Nucleus accumbens (tissue), 56 donors: Measurements from ENCODE around the gene CEP72.
"Not testable (repeated sequence)": the region's sequence is repeated elsewhere in the genome, so short reads cannot be mapped to it uniquely, and the experiment has no call there.

Source experiments
- DNase-seq, 56 donors: peaks; one replicate each; lab custom pipeline; 2025; lab: John Stamatoyannopoulos, UW

Gene CEP72

GRCh38 chr5:579746-580366 is 32.3 kb upstream of the CEP72 start:
- DNase-seq: no peak

GRCh38 chr5:580436-580835 is 31.7 kb upstream of the CEP72 start:
- no peak for DNase-seq

DNA sequence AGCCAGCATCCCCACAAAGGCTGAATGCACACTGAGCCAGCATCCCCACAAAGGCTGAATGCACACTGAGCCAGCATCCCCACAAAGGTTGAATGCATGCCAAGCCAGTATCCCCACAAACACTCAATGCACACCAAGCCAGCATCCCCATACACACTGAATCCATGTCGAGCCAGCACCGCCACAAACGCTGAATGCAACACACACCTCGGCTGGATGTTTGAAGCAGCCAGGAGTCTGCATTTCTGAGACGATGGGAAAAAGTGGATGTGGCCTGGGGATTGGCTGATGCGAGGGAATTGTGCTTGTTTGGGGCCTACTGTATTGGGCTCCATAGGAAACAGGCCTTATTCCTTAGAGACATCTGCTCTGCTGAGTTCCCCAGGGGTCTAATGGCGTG is 30.9 kb upstream of the CEP72 start:
- no peak for DNase-seq

DNA sequence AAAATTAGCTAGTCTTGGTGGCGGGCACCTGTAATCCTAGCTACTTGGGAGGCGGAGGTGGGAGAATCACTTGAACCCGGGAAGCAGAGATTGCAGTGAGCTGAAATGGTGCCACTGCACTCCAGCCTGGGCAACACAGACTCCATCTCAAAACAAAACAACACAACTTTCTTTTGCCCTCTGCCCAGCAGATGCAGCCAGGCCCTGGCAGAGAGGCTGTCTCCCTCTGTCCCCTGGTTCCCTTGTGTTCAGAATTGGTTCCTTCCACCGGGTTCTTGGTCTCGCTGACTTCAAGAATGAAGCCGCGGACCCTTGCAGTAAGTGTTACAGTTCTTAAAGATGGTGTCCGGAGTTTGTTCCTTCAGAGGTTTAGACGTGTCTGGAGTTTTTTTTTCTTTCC is 30.2 kb upstream of the CEP72 start:
- DNase-seq: no peak

DNA sequence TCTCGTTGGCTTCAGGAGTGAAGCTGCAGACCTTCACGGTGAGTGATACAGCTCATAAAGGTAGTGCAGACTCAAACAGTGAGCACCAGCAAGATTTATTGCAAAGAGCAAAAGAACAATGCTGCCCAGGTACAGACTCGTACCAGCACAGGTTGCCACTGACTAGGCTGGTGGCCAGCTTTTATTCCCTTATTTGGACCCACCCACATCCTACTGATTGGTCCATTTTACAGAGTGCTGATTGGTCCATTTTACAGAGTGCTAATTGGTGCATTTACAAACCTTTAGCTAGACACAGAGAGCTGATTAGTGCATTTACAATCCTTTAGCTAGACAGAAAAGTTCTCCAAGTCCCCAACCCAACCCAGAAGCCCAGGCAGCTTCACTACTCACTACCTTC is 29.7 kb upstream of the CEP72 start:
- not testable (repeated sequence) for DNase-seq

DNA sequence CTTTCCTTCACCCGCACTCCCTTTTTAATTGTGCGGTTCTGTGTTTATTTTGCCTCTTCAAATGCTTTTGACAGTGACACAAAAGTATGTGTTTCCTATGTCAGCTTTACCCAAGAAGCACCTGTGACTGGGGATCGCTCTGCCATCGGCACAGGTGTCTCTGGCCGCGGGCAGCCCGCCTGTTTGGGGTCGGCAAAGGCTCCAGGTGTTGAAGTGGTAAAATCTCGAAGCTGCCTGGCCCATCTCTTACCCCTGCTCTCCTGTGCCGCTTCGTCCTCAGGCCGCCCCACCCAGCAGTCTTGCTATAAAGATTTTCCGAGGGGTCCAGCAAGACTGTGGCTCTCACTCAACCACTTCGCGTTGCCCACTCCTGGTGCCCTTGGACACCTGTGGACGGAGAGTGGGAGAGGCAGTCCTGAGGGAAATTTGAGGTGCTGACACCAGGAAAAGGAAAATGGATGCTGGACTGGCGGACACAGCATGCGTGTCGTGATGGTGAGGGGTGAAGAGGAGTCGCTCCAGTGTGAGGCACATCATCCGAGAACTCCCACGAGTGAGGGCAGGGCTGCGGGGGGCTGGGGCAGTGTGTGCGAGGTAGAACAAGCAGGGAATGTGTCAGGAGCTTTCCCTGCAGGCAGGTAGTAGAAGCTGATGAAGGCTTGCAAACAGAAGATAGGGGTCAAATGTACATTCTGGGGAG is 29.1 kb upstream of the CEP72 start:
- DNase-seq: no peak

DNA sequence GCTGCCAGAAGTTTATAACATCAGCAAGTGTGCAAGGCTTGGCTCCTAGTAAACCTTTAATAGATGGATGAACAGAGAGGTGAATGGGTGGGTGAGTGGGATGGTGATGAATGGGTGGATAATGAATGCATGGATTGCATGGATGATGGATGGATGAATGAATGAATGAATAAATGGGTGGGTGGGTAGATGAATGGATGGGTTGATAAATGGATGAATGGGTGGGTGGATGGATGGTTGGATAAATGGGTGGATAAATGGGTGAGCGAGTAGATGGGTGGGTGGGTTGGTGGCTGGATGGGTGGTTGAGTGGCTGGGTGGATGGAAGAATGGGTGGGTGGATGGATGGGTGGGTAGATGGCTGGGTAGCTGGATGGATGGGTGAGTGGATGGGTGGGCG is 28.5 kb upstream of the CEP72 start:
- no peak for DNase-seq

DNA sequence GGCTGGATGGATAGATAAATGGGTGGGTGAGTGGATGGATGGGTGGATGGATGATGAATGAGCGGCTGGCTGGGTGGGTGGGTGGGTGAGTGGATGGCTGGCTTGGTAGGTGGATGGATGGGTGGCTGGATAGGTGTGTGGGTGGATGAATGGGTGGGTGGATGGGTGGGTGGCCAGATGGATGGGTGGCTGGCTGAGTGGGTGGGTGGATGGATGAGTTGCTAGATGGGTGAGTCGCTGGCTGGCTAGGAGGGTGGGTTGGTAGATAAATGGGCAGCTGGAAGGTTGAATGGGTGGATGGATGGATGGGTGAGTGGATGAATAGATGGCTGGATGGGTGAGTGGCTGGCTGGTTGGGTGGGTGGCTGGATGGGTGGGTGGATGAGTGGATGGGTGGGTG is 27.9 kb upstream of the CEP72 start:
- DNase-seq: no peak

GRCh38 chr5:584846-585245 is 27.3 kb upstream of the CEP72 start:
- no peak for DNase-seq

- DNase-seq: no peak
Observed at GRCh38 chr5:585556-585955, 26.6 kb upstream of the CEP72 start.

DNA sequence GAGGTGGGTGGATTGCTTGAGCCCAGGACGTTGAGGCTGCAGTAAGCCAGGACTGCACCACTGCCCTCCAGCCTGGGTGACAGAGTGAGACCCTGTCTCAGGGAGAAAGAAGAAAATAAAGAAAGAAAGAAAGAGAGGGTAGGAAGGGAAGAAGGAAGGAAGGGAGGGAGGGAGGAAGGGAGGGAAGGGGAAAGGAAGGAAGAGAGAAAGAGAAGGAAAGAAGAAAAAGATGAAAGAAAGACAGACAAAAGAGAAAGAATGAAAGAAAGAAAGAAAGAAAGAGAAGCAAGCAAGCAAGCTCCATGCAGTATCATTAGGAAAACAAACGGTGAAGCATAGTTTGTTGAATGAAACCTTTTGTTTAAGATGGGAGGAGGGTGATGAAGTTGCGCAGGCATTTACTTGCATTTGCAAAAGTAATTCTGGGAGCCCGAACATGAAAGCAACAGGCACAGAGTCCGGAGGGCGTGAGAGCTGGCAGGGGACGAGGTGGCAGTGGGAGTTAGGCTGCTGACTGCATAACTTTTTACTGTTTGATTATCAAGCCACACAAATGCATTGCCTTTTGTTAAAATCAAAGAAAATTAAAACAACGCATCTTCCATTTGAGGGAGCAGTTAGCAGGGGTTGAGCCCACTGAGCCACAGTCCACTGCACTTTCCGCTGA is 26.0 kb upstream of the CEP72 start:
- no peak for DNase-seq

GRCh38 chr5:586751-587285 is 25.3 kb upstream of the CEP72 start:
- DNase-seq: no peak

DNA sequence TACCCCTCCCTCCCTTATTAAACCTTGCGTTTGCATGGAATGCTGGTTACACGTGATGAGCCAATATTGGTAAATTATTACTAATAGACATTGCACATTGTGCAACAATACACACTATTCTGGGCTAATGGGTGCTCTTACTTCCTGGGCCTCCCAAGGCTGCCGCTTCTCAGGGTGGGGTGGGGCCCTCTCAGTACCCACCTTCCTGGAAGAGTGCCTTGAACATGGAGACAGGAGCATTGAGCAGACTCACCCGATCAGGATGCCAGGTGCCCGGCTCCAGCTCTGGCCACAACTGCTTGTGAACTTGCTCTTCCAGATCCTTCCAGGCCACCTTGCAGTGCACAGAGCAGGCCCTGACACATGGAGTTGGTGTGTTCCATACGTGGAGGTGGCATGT is 24.7 kb upstream of the CEP72 start:
- DNase-seq: no peak

DNA sequence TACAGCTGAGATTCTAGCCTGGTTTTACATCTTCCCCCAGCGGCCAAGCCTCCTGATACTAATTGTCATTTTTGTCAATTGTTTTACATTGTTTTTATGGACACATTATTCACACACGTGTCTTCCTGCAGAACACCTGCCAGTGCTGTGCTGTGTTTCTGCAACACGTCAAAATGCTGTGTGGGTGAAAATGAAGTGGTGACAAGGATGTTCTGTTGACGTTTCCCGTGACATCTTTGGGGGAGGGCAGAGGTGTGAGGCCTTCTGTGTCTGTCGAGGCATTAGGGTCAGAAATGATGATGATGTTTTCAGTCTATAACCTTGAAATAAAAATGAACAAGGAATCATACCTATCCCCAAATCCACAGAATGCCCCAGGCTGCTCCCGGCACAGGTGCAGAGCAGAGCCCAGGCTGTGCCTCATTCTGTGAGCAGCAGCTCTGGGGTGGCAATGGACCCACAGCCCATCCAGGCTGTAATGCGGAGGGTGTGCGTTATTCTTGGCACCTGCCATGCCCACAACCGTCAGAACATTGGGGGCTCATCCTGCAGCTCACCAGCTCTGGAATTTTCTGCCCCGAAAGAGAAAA is 23.6 kb upstream of the CEP72 start:
- no peak for DNase-seq

- no peak for DNase-seq
Observed at GRCh38 chr5:589173-589572, 23.0 kb upstream of the CEP72 start.

DNA sequence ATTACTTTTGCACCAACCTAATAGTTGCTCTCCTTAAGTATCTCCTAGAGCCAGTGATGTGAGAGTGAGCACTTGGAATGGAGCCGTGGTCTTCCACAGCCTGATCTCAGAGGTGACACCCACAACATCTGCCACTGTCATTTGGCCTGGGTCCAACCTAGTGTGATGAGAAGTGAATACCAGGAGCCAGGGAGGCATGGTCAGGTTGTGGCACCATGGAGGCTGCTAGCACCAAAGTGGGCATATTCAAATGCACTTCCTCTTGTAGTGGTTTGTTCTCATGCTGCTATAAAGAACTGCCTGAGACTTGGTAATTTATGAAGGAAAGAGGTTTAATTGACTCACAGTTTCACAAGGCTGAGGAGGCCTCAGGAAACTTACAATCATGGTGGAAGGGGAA is 22.6 kb upstream of the CEP72 start:
- no peak for DNase-seq

- no peak for DNase-seq
Observed at GRCh38 chr5:590346-590745, 21.8 kb upstream of the CEP72 start.

GRCh38 chr5:591746-592145 is 20.4 kb upstream of the CEP72 start:
- no peak for DNase-seq

DNA sequence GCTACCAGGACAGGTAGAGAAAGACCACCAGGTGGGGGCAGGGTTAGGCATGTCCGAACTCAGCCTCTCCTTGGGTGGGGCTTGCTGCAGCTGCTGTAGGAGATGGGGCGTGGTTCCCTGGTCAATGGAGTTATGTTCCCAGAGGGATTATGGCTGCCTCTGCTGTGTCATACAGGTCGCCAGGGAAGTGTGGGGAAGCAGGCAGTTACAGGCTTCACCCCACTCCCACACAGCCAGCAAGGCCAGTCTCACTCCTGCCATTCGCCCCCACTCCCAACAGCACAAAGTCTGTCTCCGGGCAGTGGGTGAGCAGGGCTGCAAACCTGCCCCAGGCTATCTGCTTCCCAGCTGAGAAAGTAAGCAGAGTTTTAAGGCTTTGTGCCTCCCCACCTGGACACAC is 20.0 kb upstream of the CEP72 start:
- no peak for DNase-seq

DNA sequence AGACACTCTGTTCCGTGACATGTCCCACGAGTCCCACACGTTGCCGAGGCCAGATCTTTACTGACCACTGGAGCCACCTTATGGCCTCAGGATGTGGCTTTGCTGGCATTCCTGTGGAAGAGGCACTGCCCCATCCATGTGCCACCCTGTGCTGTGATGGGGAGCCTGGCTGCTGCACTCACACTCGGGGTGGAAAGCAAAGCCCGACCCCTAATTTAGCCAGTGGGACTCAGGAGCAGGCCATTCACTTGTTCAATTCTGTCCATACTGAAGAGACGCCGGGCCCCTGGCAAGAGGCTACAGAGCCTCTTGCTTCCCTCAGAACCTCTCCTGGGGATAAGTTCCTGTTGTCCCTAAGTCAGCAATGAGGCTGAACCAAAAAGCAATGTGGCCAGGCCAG is 18.6 kb upstream of the CEP72 start:
- DNase-seq: no peak

GRCh38 chr5:594226-594860 is 17.8 kb upstream of the CEP72 start:
- no peak for DNase-seq
